GM12864 (cell line): Measurements from ENCODE around the gene CDH11.

ENCODE experiments used
- DNase-seq: peaks from one replicate; pipeline ENCODE4 v3.0.0-alpha.2; 2011; ENCODE audit warnings: low read depth
- H3K4me3 ChIP-seq: 2 replicates; pipeline ENCODE4 v1.5.1; 2011; ENCODE audit warnings: mild to moderate bottlenecking, low read depth, low read length, control low read depth
- CTCF ChIP-seq: IDR thresholded peaks from 2 replicates; pipeline ENCODE4 v1.5.1; 2011; ENCODE audit warnings: low read depth, mild to moderate bottlenecking, moderate library complexity, low read length, control low read depth, inconsistent platforms; ENCODE audit errors: missing control alignments

CDH11 gene

GRCh38 chr16:65005696-65006095 is 116.2 kb downstream of the CDH11 start:
- no peak overlapping the region for H3K4me3 ChIP-seq
- no peak for TF ChIP-seq CTCF
- DNase-seq, result no peak

GRCh38 chr16:65004570-65004969 is 117.3 kb downstream of the CDH11 start:
- no peak for TF ChIP-seq CTCF
- no peak overlapping the region for H3K4me3 ChIP-seq
- no peak for DNase-seq

- TF ChIP-seq CTCF, result no peak
- DNase-seq, result no peak
- H3K4me3 ChIP-seq, result no peak overlapping the region
Observed at GRCh38 chr16:65003621-65004020, 118.2 kb downstream of the CDH11 start.

GRCh38 chr16:65002265-65002664 is 119.6 kb downstream of the CDH11 start:
- no peak overlapping the region for H3K4me3 ChIP-seq
- DNase-seq, result no peak
- no peak for TF ChIP-seq CTCF

GRCh38 chr16:65000654-65001053 is 121.2 kb downstream of the CDH11 start:
- H3K4me3 ChIP-seq, result no peak overlapping the region
- no peak for DNase-seq
- no peak for TF ChIP-seq CTCF

- no peak for TF ChIP-seq CTCF
- DNase-seq, result no peak
- H3K4me3 ChIP-seq, result no peak overlapping the region
Observed at GRCh38 chr16:64997751-64998150, 124.1 kb downstream of the CDH11 start.

GRCh38 chr16:64997121-64997520 is 124.7 kb downstream of the CDH11 start:
- H3K4me3 ChIP-seq, result no peak overlapping the region
- no peak for DNase-seq
- TF ChIP-seq CTCF, result no peak
